Colon (tissue), 2 donors: ENCODE results near the gene PTS.

Experiments
- FAIRE-seq: peaks from 2 replicates; lab custom pipeline; 2012; peaks lifted over from hg19 to GRCh38; lab: Jason Lieb, UNC
- donor health status: control.
- donor health status: control.

The PTS gene

GRCh38 chr11:112222303-112222702 is 3.9 kb upstream of the PTS start:
- no peak for FAIRE-seq

GRCh38 chr11:112223121-112223520 is 3.1 kb upstream of the PTS start:
- FAIRE-seq: no peak

DNA sequence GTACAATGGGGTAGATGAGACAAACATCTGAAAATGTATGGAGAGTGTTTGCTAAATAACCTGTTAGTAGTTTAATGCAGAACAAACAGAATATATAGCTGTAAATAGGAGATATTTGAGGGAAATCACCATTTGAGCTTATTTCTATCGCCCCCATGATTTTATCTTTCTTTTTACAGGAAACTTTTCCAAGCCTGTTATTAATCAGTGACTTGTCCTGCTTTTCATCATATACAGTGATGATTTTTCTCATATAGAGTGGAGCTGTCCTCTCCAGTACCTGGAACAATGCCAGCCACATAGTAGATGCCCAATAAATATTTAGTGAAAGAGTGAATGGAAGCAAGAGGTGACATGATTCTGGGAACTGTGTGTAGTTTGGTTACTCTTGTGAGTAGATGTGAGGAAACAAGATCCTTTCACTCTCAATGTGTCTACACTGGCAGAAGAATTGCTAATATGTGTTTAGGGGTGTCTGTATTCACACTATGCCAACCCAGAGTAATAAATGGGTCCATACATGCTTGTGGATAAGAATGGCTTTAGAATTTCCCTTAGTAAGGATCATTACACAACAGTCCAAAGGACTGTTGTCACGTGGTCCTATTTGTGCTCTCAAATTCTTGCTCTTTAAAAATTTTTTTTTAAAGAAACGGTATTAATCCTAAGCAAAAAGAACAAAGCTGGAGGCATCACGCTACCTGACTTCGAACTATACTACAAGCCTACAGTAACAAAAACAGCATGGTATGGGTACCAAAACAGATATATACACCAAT is 2.3 kb upstream of the PTS start:
- FAIRE-seq: no peak

GRCh38 chr11:112225753-112226061 is 521 bp upstream of the PTS start:
- no peak for FAIRE-seq

DNA sequence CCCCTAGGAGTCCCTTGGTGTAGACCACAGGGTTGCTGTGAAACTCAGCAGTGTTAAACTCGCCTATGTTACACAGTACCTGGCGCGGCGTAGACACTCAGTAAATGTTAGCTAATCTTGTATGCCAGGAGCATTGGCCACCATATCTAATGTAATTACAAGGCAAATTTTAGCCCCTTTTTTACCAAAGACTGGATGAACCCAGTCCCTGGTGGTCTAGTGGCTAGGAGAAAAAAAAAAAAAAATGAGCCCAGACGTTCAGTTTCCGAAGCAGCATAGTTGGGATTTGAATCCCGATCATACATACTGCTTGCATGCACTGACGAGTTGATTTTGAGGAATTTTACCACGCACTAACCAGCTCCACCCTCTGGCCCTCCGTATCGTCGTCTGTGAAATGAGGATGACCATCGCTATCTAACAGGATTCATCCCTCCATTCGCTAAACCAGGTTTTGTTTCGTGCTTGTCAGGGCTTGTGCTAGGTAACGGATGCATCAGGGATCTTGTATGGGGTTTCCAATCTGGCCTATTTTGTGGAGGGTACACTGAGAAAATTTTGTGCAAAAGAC is 688 bp downstream of the PTS start:
- no peak for FAIRE-seq

GRCh38 chr11:112227471-112227870 is 1.2 kb downstream of the PTS start:
- no peak for FAIRE-seq

- FAIRE-seq: no peak
Observed at GRCh38 chr11:112228706-112229105, 2.5 kb downstream of the PTS start.

- FAIRE-seq: no peak
Observed at GRCh38 chr11:112229159-112229558, 2.9 kb downstream of the PTS start.

DNA sequence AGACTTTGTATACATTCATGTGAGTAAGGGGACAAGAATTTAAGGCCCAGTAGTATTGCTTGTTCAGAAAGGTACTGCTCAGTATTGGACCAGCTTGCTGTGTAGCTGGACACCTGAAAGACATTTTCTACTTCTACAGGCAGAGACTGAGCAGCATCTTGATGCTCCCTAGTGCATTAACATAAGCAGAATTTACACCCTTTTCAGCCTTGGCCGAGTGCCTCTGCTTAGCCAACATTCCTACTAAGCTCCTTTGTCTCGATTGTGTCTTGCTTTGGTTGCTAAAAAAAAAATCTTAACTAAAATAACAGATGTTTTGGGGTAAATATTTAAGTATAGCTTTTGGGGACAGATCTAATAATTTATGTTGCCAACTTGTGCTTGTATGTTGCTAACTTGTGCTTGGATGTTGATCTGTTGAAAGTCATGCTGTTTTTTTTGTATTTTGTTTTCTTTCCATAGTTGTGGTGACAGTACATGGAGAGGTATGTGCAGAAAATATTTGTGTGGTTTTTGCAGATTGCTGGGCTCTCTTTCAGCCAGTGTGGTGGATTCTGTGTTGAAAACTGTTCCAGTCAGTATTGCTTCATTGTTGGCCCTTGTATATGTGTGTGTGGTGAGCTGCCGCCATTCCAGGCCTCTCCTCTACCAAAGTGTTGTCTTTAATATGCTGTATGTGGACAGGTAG is 3.7 kb downstream of the PTS start:
- FAIRE-seq: no peak

DNA sequence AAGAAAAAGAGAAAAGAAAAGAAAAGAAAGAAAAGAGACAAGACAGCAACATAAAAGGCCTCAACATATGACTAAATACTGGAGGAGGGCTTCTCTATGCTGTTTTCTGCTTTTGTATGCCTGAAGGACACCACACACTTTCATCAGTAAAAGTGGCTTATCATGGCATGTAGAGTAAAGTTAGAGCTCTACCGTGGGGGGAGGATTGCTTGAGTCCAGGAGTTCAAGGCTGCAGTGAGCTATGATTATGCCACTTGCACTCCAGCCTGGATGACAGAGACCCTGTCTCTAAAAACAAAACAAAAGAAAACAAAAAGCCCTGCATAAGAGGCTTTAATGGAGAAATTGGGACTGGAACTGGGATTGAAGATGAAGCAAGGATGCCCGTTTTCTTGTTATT is 5.7 kb downstream of the PTS start:
- no peak for FAIRE-seq

- no peak for FAIRE-seq
Observed at GRCh38 chr11:112235750-112236390, 9.6 kb downstream of the PTS start.

- no peak for FAIRE-seq
Observed at GRCh38 chr11:112237451-112237850, 11.2 kb downstream of the PTS start.

GRCh38 chr11:112238041-112238440 is 11.8 kb downstream of the PTS start:
- no peak for FAIRE-seq

DNA sequence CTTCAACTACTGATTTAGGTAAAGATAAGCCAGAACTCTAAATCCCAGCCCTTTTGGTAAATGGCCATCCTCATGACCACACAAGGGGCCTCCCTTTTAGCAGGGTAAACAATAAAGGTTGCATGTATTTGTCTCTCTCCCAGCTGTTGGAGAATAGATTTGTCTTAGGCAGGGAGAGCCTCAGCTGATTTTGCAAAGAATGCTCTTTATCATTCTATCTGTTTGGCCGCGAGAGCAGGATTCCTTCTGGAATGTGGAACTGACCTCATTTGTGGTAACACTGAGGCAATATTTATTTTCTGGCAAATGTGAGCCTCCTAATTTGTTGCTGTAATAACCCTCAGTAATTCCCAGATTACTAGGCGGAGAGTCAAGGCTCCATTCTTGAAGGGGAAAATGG is 15.3 kb downstream of the PTS start:
- FAIRE-seq: no peak

- no peak for FAIRE-seq
Observed at GRCh38 chr11:112247201-112247600, 21.0 kb downstream of the PTS start.

DNA sequence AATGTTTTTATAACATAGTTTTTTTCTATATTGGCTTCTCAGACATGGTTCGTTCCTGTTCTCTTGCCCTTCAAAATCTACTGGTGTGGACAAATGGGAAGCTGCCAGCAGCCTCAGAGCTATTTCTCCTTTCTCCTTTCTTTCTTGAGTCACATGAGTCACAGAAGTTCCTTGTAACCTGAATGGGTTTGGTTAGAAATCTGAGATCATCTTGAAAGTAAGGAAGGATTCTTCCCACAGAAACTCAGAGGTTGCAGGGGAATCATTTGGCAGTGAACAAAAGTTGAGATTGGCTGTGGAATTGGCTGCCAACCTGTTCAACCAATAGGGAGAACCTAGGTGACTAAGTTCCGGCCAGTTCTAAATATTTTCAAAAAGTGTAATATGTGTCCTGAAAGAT is 22.0 kb downstream of the PTS start:
- no peak for FAIRE-seq

- FAIRE-seq: no peak
Observed at GRCh38 chr11:112249871-112250610, 23.8 kb downstream of the PTS start.

DNA sequence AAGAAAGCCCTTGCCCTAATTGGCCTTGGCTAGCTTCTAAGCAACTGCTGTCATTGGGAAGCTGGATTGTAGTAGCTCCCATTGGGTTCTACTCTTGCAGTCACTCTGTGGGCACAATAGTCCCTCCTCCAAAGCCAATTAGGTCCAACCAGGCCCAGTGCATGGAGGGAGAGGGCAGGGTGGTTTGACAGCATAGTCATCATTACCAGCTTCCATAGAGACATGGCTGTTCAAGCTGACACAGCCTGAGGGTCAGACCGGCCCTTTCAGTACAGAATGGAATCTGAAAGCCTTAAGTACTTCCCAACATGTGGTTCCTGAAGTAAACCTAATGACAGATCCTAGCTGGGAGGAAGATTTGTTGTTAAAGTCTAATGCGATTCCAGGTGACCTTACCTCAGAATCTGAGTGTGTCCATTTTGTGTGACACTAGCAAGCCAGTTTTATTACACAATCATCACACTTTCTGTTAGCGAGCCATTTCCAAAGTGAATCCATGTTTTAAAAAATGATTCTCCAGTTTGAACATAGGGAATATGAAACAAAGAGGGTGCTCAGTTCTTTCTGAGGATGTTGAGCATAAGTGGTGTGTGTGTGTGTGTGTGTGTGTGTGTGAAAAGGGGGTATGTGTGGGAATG is 27.5 kb downstream of the PTS start:
- FAIRE-seq: no peak

DNA sequence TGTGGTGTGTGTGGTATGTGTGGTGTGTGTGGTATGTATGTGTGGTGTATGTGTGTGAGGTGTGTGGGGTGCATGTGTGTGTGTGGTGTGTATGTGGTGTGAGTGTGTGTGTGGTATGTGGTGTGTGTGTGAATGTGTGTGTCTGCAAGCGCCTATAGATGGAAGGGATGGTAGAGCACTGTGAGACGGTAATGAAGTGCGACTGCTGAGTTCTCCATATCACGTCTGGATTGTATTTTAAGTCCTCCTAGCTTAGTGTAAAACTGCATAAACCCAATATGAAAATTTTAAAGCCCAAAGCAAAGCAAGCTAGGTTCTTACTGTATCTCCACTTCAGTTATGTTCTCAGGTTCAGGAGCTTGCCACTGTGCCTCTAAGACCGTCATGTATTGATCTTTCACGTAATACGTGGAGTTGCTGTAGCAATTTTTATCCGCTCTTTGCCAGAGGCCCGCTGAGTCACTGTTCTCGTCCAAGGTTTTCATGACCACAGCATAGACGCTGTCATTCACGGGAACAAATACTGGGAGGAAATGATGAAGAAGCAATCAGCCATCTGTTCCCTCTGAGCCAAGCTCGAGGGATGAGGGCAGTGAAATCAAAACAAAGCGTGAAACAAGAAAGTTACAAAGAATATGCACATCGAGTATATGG is 29.0 kb downstream of the PTS start:
- FAIRE-seq: no peak

- no peak for FAIRE-seq
Observed at GRCh38 chr11:112260490-112260889, 34.3 kb downstream of the PTS start, which contains the start of gene PLET1. Gene PLET1, minus strand, starts transcription at chr11:112260860. Its CDS starts 271 bp downstream, at chr11:112260589.

- FAIRE-seq: no peak
Observed at GRCh38 chr11:112265659-112266409, 39.6 kb downstream of the PTS start.
